AG08396 (cell line): Measurements from ENCODE around the gene RANBP17.
A peak's percentile ranks its signal among the peaks of the same experiment; 100 is the strongest.

ENCODE experiments used
- DNase-seq: peaks from one replicate; pipeline ENCODE4 v3.0.0; 2012; ENCODE audit warnings: low spot score, mixed read lengths

Gene RANBP17

GRCh38 chr5:171093598-171093997 is 231.8 kb downstream of the RANBP17 start:
- no peak for DNase-seq

GRCh38 chr5:171094356-171094755 is 232.5 kb downstream of the RANBP17 start:
- DNase-seq: no peak

GRCh38 chr5:171102877-171103610 is 241.2 kb downstream of the RANBP17 start:
- DNase-seq: no peak

GRCh38 chr5:171107669-171108068 is 245.9 kb downstream of the RANBP17 start:
- DNase-seq: no peak

GRCh38 chr5:171115519-171115918 is 253.7 kb downstream of the RANBP17 start:
- no peak for DNase-seq

- no peak for DNase-seq
These were observed 254.9 kb downstream of the RANBP17 start for GRCh38 chr5:171116719-171117118.

GRCh38 chr5:171120986-171121622 is 259.3 kb downstream of the RANBP17 start:
- DNase-seq: no peak

GRCh38 chr5:171121638-171122037 is 259.8 kb downstream of the RANBP17 start:
- no peak for DNase-seq

- no peak for DNase-seq
These were observed 260.6 kb downstream of the RANBP17 start for GRCh38 chr5:171122372-171122771.

GRCh38 chr5:171123417-171123816 is 261.6 kb downstream of the RANBP17 start:
- DNase-seq: no peak

GRCh38 chr5:171127314-171127713 is 265.5 kb downstream of the RANBP17 start:
- no peak for DNase-seq

- no peak for DNase-seq
These were observed 266.3 kb downstream of the RANBP17 start for GRCh38 chr5:171128136-171128535.

GRCh38 chr5:171129308-171129707 is 267.5 kb downstream of the RANBP17 start:
- no peak for DNase-seq

GRCh38 chr5:171131497-171131896 is 269.7 kb downstream of the RANBP17 start:
- no peak for DNase-seq

GRCh38 chr5:171137768-171138525 is 276.1 kb downstream of the RANBP17 start:
- no peak for DNase-seq

- DNase-seq: no peak
These were observed 277.4 kb downstream of the RANBP17 start for GRCh38 chr5:171139227-171139626.

- no peak for DNase-seq
These were observed 280.8 kb downstream of the RANBP17 start for GRCh38 chr5:171142617-171143016.

GRCh38 chr5:171143171-171143570 is 281.4 kb downstream of the RANBP17 start:
- no peak for DNase-seq

GRCh38 chr5:171143926-171144325 is 282.1 kb downstream of the RANBP17 start:
- no peak for DNase-seq

GRCh38 chr5:171149333-171149732 is 287.5 kb downstream of the RANBP17 start:
- DNase-seq: no peak

GRCh38 chr5:171149772-171150171 is 288.0 kb downstream of the RANBP17 start:
- DNase-seq: no peak

GRCh38 chr5:171152382-171152781 is 290.6 kb downstream of the RANBP17 start:
- peak; percentile 37 for DNase-seq

GRCh38 chr5:171155621-171156020 is 293.8 kb downstream of the RANBP17 start:
- peak; percentile 22 for DNase-seq
